Cardiac fibroblast (primary cell): ENCODE measurements around the gene CTSF.

Source experiments
- DNase-seq, 2 donors: peaks; one replicate each; pipeline versions ENCODE4 v3.0.0 to v3.0.0-alpha.2; 2010; ENCODE audit warnings: low read depth in 2 of 2
- H3K4me3 ChIP-seq, 2 donors: replicated peaks in 1 of 2; 1 replicate in 1 of 2; 2 replicates in 1 of 2; pipeline ENCODE4 v1.5.1; 2011; ENCODE audit warnings: low read depth in 2 of 2, low read length in 2 of 2, mild to moderate bottlenecking in 2 of 2, moderate library complexity in 1 of 2
- CTCF ChIP-seq: IDR thresholded peaks from one replicate; pipeline ENCODE4 v1.5.1; 2011; ENCODE audit warnings: low read depth, mild to moderate bottlenecking, low read length, inconsistent platforms

The CTSF gene

GRCh38 chr11:66549696-66550095, 18.7 kb downstream of the CTSF start:
- DNase-seq, result no peak
- H3K4me3 ChIP-seq, result no peak overlapping the region
- no peak for TF ChIP-seq CTCF

- no peak for DNase-seq
- TF ChIP-seq CTCF, result no peak
- no peak overlapping the region for H3K4me3 ChIP-seq
These were observed 19.4 kb downstream of the CTSF start for GRCh38 chr11:66548774-66549630.

- TF ChIP-seq CTCF, result no peak
- H3K4me3 ChIP-seq, result no peak overlapping the region
- no peak for DNase-seq
These were observed 20.4 kb downstream of the CTSF start for GRCh38 chr11:66548041-66548440.

- no peak for TF ChIP-seq CTCF
- no peak for DNase-seq
- no peak overlapping the region for H3K4me3 ChIP-seq
These were observed 20.8 kb downstream of the CTSF start for GRCh38 chr11:66547662-66548009.

- no peak overlapping the region for H3K4me3 ChIP-seq
- DNase-seq, result no peak
- no peak for TF ChIP-seq CTCF
These were observed 21.3 kb downstream of the CTSF start for GRCh38 chr11:66546966-66547661.

DNA sequence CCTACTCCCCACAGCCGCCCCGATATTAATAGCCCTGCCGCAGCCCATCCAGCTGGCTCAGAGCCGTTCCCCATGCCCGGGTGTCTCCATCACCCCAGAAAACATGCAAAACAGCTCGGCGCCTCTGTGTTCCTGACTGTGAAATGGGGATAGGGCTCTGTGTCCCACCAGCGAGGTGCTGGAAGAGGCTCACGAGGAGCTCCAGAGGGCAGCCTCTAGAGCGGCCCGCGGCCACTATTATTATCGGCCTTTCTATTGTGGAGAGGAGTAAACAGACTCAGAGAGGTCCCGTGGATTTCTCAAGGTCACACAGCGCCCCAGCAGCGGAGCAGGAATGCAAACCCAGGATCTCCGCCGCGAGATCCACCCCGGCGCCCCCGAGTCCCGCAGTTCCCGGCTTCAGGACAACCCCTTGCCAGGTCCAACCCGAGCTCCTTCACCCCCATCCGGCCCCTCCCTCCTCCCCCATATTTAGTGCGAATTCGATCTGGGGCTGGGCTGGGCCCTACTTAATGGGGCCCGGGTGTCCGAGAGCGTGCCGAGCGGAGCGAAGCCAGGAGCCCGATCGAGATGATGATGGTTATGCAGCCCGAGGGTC, 21.9 kb downstream of the CTSF start, which contains the start of gene ACTN3:
TSS of gene ACTN3 (plus strand) at position 536 of the 598 bp plus-strand sequence. CDS start at position 571, 35 bp downstream.
- TF ChIP-seq CTCF, result no peak
- H3K4me3 ChIP-seq, result peak within 1 kb of the TSS; percentile 65 to 76
- DNase-seq, result peak in 1 of 2 donors; percentile 46
